Trophoblast cell (in vitro differentiated cells and primary cell): ENCODE measurements around the gene THSD4.

Experiments
- DNase-seq, 2 donors: peaks; one replicate each; pipeline ENCODE4 v3.0.0-alpha.2; 2016
- H2AFZ ChIP-seq: 2 replicates; pipeline ENCODE4 v1.6.1; 2013; ENCODE audit warnings: low read length, moderate library complexity, mild to moderate bottlenecking; ENCODE audit not compliant: insufficient read depth, poor library complexity
- H2AK5ac ChIP-seq: 2 replicates; pipeline ENCODE4 v1.6.1; 2013; ENCODE audit warnings: mild to moderate bottlenecking, low read length
- H2BK120ac ChIP-seq: 2 replicates; pipeline ENCODE4 v1.6.1; 2013; ENCODE audit warnings: low read length, mild to moderate bottlenecking, moderate library complexity; ENCODE audit not compliant: insufficient read depth, poor library complexity
- H2BK12ac ChIP-seq: 2 replicates; pipeline ENCODE4 v1.6.1; 2013; ENCODE audit warnings: mild to moderate bottlenecking, low read length, moderate library complexity
- H2BK5ac ChIP-seq: 2 replicates; pipeline ENCODE4 v1.6.1; 2013; ENCODE audit warnings: low read length, low read depth, moderate library complexity, mild to moderate bottlenecking; ENCODE audit not compliant: poor library complexity
- H3K14ac ChIP-seq: 2 replicates; pipeline ENCODE4 v1.6.1; 2013; ENCODE audit warnings: mild to moderate bottlenecking, low read length
- H3K18ac ChIP-seq: 2 replicates; pipeline ENCODE4 v1.6.1; 2013; ENCODE audit warnings: mild to moderate bottlenecking, low read length
- H3K23ac ChIP-seq: 2 replicates; pipeline ENCODE4 v1.6.1; 2013; ENCODE audit warnings: low read length
- H3K27ac ChIP-seq: 2 replicates; pipeline ENCODE4 v1.5.1; 2013; ENCODE audit warnings: low read depth, mild to moderate bottlenecking, inconsistent platforms, low read length, moderate library complexity
- H3K27me3 ChIP-seq: 2 replicates; pipeline ENCODE4 v1.6.1; 2013; ENCODE audit warnings: inconsistent platforms, mild to moderate bottlenecking, low read length, moderate library complexity; ENCODE audit not compliant: insufficient read depth
- H3K36me3 ChIP-seq, 2 experiments: 1 replicate in 1 of 2; 2 replicates in 1 of 2; pipeline ENCODE4 v1.6.1; 2013; ENCODE audit warnings: low read length in 2 of 2, mild to moderate bottlenecking in 2 of 2, moderate library complexity in 1 of 2; ENCODE audit not compliant: insufficient read depth in 2 of 2, control insufficient read depth in 1 of 2
- H3K4ac ChIP-seq: 2 replicates; pipeline ENCODE4 v1.6.1; 2013; ENCODE audit warnings: low read depth, mild to moderate bottlenecking, low read length, moderate library complexity
- H3K4me1 ChIP-seq, 2 experiments: 1 replicate in 1 of 2; 2 replicates in 1 of 2; pipeline ENCODE4 v1.6.1; 2013; ENCODE audit warnings: low read length in 2 of 2, mild to moderate bottlenecking in 2 of 2, moderate library complexity in 1 of 2; ENCODE audit not compliant: insufficient read depth in 2 of 2, control insufficient read depth in 1 of 2
- H3K4me2 ChIP-seq: 2 replicates; pipeline ENCODE4 v1.6.1; 2013; ENCODE audit warnings: inconsistent platforms, mild to moderate bottlenecking, low read length, moderate library complexity
- H3K4me3 ChIP-seq: 2 replicates; pipeline ENCODE4 v1.5.1; 2013; ENCODE audit warnings: mild to moderate bottlenecking, low read depth, low read length, inconsistent platforms
- H3K79me1 ChIP-seq: one replicate; pipeline ENCODE4 v1.6.1; 2013; ENCODE audit warnings: low read length
- H3K79me2 ChIP-seq: 2 replicates; pipeline ENCODE4 v1.6.1; 2013; ENCODE audit warnings: low read length, mild to moderate bottlenecking; ENCODE audit not compliant: control insufficient read depth, insufficient read depth, poor library complexity
- H3K9ac ChIP-seq: 2 replicates; pipeline ENCODE4 v1.6.1; 2013; ENCODE audit warnings: mild to moderate bottlenecking, low read length
- H3K9me3 ChIP-seq: 2 replicates; pipeline ENCODE4 v1.6.1; 2013; ENCODE audit warnings: low read depth, mild to moderate bottlenecking, control low read depth, inconsistent platforms, low read length; ENCODE audit not compliant: insufficient read depth
- H4K12ac ChIP-seq: 2 replicates; pipeline ENCODE4 v1.6.1; 2013; ENCODE audit warnings: low read depth, mild to moderate bottlenecking, low read length, moderate library complexity
- H4K8ac ChIP-seq: 2 replicates; pipeline ENCODE4 v1.6.1; 2013; ENCODE audit warnings: low read depth, mild to moderate bottlenecking, low read length, moderate library complexity
- H4K91ac ChIP-seq: one replicate; pipeline ENCODE4 v1.6.1; 2013; ENCODE audit warnings: low read depth, mild to moderate bottlenecking, low read length, moderate library complexity
- WGBS: extraction: QIAGEN DNeasy Blood & Tissue Kit; methylation state at CpG from one replicate; pipeline ENCODE4 v1.1.7; 2013; ENCODE audit warnings: missing lambda C conversion rate; ENCODE audit not compliant: insufficient read length, insufficient coverage; ENCODE audit errors: extremely low coverage; 5-methylcytosine and 5-hydroxymethylcytosine counted together

THSD4 gene

DNA sequence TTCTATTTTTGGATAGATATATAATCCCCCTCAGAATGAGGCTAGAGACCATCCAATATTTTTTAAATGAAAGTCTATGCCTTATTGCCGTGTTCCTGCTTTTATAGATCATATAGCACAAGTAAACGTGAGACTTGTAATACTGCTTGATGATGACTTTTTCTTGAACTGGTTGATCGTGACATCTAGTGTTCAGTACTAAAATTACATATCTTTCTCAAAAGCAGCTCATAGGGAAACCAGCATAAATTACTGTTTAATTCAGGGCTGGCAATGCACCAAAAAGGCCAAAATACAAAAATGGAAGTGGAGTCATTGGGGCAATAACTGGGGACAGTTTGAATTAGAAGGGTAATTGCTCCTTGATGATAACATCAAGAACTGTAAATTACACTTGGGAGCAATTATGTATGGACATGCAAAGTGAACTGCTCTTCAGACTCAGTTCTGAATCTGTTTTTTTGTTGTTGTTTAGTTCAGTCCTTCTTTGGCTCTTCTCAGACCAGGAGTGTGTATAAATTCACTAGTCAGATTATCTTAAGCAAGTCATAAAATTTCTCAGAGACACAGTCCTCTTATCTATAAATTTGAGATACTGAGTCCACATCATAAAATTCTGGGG, 325.3 kb downstream of the THSD4 start:
- H3K14ac ChIP-seq = no peak overlapping the region
- H2BK120ac ChIP-seq = no peak overlapping the region
- no peak overlapping the region for H3K27ac ChIP-seq
- H3K36me3 ChIP-seq = no peaks in the 10 kb centered on the region
- no peak overlapping the region for H4K12ac ChIP-seq
- no peak overlapping the region for H2BK12ac ChIP-seq
- H3K27me3 ChIP-seq = peaks cover 2% of the 10 kb centered on the region
- no peak overlapping the region for H3K23ac ChIP-seq
- no peak overlapping the region for H3K4me2 ChIP-seq
- H2BK5ac ChIP-seq = no peak overlapping the region
- no peak overlapping the region for H3K4me3 ChIP-seq
- peaks cover 3% of the 10 kb centered on the region for H3K9me3 ChIP-seq
- H3K79me2 ChIP-seq = no peaks in the 10 kb centered on the region
- no CpG with 5 or more reads among the region's 3 CpGs for WGBS
- peak in 1 of 2 donors; percentile 68 for DNase-seq
- H3K4me1 ChIP-seq = no peaks in the 10 kb centered on the region
- H4K8ac ChIP-seq = no peak overlapping the region
- no peak overlapping the region for H3K9ac ChIP-seq
- H3K18ac ChIP-seq = no peak overlapping the region
- no peak overlapping the region for H2AK5ac ChIP-seq
- no peak overlapping the region for H4K91ac ChIP-seq
- H3K4ac ChIP-seq = no peak overlapping the region
- H2AFZ ChIP-seq = no peak overlapping the region
- H3K79me1 ChIP-seq = no peaks in the 10 kb centered on the region

GRCh38 chr15:71443538-71443937, 328.3 kb downstream of the THSD4 start:
- no peak overlapping the region for H2AK5ac ChIP-seq

DNA sequence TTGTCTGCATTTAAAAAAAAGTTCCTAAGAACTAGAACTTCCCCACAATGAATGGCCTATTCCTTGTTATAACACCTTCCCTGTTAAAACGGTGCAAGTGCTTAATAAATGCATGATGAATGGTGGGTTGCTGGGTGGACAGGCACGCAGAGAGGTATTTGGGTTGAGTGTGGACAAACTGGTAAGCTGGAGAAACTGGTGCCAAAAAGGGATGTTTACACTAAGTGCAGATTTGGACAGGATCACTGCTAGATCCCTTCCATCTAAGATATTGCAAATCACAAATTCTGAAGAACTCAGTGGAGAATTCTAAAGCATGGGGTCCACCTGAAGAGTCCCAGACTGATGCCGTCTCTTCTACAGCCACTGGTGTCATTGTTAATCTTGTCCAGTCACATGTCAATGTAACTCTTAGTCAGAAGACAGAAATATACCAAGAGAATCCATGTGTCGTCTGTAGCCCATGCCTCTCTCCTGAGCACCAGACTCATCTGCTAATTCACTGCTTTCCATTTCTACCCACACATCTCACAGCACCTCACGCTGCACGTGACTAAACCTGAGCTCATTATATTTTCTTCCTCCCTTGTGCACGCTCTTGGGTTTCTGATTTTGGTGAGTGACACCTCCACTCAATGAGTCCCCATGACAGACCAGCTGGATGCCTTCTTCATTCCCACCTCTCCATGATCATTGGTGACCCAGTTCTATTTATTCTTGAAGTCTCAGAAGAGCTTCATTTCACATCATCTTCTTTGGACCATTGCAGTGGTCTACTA, 328.9 kb downstream of the THSD4 start:
- DNase-seq = peak in 1 of 2 donors; percentile 3
- H3K4ac ChIP-seq = no peak overlapping the region
- no peak overlapping the region for H2BK120ac ChIP-seq
- no CpG with 5 or more reads among the region's 7 CpGs for WGBS
- no peaks in the 10 kb centered on the region for H3K79me2 ChIP-seq
- no peak overlapping the region for H3K14ac ChIP-seq
- no peak overlapping the region for H2AFZ ChIP-seq
- H3K18ac ChIP-seq = no peak overlapping the region
- no peaks in the 10 kb centered on the region for H3K79me1 ChIP-seq
- H2BK12ac ChIP-seq = no peak overlapping the region
- H4K8ac ChIP-seq = no peak overlapping the region
- no peak overlapping the region for H2BK5ac ChIP-seq
- no peak overlapping the region for H3K27ac ChIP-seq
- no peak overlapping the region for H4K12ac ChIP-seq
- no peak overlapping the region for H2AK5ac ChIP-seq
- no peaks in the 10 kb centered on the region for H3K9me3 ChIP-seq
- no peaks in the 10 kb centered on the region for H3K27me3 ChIP-seq
- peaks cover 4% of the 10 kb centered on the region in 2 experiments for H3K4me1 ChIP-seq
- no peak overlapping the region for H4K91ac ChIP-seq
- H3K4me2 ChIP-seq = no peak overlapping the region
- no peak overlapping the region for H3K23ac ChIP-seq
- H3K9ac ChIP-seq = no peak overlapping the region
- H3K36me3 ChIP-seq = no peaks in the 10 kb centered on the region
- H3K4me3 ChIP-seq = no peak overlapping the region

More at GRCh38 chr15:71443538-71443937, 328.3 kb downstream of the THSD4 start:
- no peaks in the 10 kb centered on the region for H3K9me3 ChIP-seq
- no peak overlapping the region for H4K8ac ChIP-seq
- H2AFZ ChIP-seq = no peak overlapping the region
- no peaks in the 10 kb centered on the region for H3K27me3 ChIP-seq
- WGBS = no CpG with 5 or more reads among the region's 4 CpGs
- no peak overlapping the region for H3K27ac ChIP-seq
- H2BK120ac ChIP-seq = no peak overlapping the region
- H3K18ac ChIP-seq = no peak overlapping the region
- no peaks in the 10 kb centered on the region for H3K79me1 ChIP-seq
- no peaks in the 10 kb centered on the region for H3K36me3 ChIP-seq
- no peak overlapping the region for H3K23ac ChIP-seq
- peaks cover 4% of the 10 kb centered on the region in 2 experiments for H3K4me1 ChIP-seq
- no peak overlapping the region for H3K4me2 ChIP-seq
- no peak overlapping the region for H4K12ac ChIP-seq
- H3K79me2 ChIP-seq = no peaks in the 10 kb centered on the region
- H3K4ac ChIP-seq = no peak overlapping the region
- DNase-seq = peak; percentile 25 to 86
- H4K91ac ChIP-seq = no peak overlapping the region
- H3K9ac ChIP-seq = no peak overlapping the region
- H3K14ac ChIP-seq = no peak overlapping the region
- no peak overlapping the region for H2BK12ac ChIP-seq
- no peak overlapping the region for H2BK5ac ChIP-seq
- no peak overlapping the region for H3K4me3 ChIP-seq

DNA sequence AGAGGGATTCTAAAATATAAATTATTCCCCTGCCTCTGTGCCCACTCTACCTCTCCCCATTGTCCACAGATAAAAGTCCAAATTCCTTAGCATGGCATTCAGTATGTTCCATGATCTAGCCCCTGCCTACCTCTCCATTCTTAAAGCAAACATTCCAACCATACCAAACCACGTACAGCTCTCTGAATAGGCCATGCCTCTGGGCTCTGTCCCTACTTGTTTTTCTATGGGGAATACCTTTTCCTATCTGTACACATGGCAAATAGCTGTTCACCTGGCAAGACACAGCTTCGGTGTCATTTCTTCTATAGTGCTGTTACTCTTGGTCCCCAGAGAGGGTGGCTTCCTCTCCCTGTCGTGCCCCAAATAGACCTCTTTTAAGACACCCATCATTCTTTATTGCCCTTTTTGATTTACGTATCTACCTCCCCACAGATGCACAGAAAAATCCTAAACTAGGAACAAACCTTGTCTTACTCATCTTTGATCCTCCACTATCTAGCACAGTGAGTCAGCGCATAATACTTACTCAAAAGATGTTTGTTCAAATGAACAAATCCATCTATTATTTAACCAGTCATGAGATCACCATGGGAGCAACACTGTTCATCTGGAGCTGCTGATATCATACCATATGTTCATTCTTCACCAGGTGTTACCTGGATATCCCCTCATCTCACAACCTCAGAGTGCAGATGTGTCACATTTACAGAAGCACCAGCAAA, 329.8 kb downstream of the THSD4 start:
- no peaks in the 10 kb centered on the region for H3K79me2 ChIP-seq
- H3K36me3 ChIP-seq = no peaks in the 10 kb centered on the region
- H3K9me3 ChIP-seq = no peaks in the 10 kb centered on the region
- H3K79me1 ChIP-seq = no peaks in the 10 kb centered on the region
- no peak overlapping the region for H2AFZ ChIP-seq
- H3K4ac ChIP-seq = no peak overlapping the region
- DNase-seq = peak in 1 of 2 donors; percentile 34
- no peak overlapping the region for H3K4me3 ChIP-seq
- no peak overlapping the region for H3K4me2 ChIP-seq
- H3K9ac ChIP-seq = no peak overlapping the region
- no peak overlapping the region for H2BK5ac ChIP-seq
- no peak overlapping the region for H2BK12ac ChIP-seq
- H2AK5ac ChIP-seq = no peak overlapping the region
- H3K27ac ChIP-seq = no peak overlapping the region
- H3K14ac ChIP-seq = no peak overlapping the region
- no peak overlapping the region for H4K91ac ChIP-seq
- no peak overlapping the region for H3K18ac ChIP-seq
- no peaks in the 10 kb centered on the region for H3K27me3 ChIP-seq
- H4K12ac ChIP-seq = no peak overlapping the region
- no peak overlapping the region for H2BK120ac ChIP-seq
- H3K4me1 ChIP-seq = peaks cover 4% of the 10 kb centered on the region in 2 experiments
- H4K8ac ChIP-seq = no peak overlapping the region
- H3K23ac ChIP-seq = no peak overlapping the region
- WGBS = no CpG with 5 or more reads among the region's 5 CpGs
